Activated CD8-positive, alpha-beta memory T cell treated with anti-CD3 and anti-CD28 coated beads, Interleukin-2, amount 50 U/mL, for 24 hours (primary cell): ENCODE results near the gene JMJD7.

Experiments used
- DNase-seq: peaks from one replicate; pipeline ENCODE4 v3.0.0-alpha.2; 2020; ENCODE audit errors: extremely low read depth

Gene JMJD7

DNA sequence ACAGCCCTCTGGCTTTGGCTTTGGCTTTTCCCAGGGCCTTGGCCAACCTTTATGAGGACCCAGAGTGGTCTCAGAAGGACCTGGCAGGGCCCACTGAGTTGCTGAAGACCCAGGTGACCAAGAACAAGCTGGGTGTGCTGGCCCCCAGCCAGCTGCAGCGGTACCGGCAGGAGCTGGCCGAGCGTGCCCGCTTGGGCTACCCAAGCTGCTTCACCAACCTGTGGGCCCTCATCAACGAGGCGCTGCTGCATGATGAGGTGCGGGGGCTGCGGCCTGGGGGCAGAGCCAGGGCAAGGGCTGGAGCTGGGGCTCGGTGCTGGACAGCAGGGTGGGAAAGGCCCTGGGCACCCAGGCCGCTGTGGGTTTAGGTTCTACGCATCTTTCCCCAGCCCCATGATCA, 16.9 kb downstream of the JMJD7 start:
- DNase-seq, result no peak

DNA sequence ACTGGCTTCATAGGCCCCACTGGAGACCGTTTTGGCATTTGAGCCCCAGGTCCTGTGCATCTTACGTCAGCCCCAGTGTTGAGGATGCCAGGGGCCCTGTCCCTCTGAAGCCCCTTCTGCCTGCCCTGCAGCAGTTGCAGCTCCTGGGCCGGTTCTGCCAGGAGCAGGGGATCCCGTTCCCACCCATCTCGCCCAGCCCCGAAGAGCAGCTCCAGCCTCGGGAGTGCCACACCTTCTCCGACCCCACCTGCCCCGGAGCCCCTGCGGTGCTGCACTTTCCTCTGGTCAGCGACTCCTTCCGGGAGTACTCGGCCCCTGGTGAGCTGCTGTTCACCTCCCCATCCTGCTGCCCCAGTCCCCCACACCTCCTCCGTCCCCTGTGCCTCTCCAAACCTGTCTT, 19.3 kb downstream of the JMJD7 start:
- DNase-seq, result no peak

DNA sequence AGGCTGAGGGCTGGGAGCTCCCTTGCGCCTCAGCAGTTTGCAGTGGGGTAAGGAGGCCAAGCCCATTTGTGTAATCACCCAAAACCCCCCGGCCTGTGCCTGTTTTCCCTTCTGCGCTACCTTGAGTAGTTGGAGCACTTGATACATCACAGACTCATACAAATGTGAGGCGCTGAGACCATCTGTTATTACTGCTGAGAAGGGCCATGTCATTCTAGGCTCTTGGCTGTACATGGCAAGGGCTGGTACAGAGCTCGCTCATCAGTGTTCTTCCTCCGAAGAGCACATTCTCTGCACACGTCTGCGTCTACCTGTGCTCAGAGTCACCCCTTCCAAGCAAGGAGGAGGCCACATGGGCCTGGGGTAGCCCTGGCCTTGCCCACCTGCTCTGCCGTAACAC, 20.1 kb downstream of the JMJD7 start:
- no peak for DNase-seq

DNA sequence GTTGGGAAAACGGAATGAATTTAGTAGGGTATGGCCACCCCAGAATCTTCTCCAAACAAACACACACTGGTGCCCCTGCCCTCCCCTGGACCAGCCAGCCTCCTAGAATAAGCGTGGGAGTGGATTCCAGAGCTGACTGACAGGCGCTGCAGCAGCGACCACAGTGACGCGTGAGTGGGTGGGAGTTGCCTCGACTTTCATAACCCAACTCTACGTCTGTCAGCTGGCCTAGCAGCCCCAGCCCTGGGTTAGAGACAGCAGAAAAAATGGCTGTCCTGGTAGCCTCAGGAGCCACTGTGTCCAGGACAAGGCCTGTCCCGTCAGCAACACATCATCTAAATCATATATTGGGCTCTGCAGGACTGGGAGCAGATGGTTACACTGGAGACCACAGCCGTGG, 20.7 kb downstream of the JMJD7 start:
- no peak for DNase-seq

DNA sequence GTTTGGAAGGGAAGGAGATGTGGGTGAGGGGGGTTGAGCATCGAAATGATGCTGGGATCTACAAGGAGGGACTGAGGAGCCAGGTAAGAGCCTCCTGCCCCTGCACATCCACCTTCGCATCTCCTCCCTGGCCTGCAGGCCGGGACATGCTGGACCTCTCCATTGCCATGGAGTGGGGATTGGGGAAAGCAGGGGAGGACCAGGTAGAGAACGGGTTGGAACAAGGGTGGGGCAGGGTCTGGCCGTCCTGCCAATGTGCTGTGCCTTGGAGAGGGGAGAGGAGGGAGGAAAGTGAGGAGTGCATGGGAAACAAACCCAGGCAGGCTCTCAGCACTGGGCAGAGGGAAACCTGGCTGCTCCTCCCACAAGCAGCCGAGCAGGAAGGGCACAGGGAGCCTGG, 21.3 kb downstream of the JMJD7 start:
- no peak for DNase-seq

DNA sequence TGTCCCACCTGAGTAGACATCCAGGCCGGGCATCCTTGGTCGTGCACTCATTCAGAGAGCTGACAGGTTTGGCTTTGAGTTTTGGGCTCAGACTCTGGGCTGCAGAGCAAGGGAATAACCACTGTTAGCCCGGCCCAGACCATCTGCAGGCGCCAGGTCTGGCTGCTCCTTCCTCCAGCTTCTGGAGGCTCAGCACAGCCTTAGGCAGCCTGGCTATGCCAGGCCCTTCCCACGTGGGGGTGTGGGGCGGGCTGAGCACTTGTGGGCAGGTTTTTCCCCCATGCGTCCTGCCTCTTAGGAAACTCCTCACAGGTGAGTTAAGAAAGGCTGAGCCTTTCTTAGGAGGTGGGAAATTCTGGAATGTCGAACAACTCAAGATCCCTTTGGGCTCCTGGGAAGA, 22.0 kb downstream of the JMJD7 start:
- DNase-seq, result no peak

DNA sequence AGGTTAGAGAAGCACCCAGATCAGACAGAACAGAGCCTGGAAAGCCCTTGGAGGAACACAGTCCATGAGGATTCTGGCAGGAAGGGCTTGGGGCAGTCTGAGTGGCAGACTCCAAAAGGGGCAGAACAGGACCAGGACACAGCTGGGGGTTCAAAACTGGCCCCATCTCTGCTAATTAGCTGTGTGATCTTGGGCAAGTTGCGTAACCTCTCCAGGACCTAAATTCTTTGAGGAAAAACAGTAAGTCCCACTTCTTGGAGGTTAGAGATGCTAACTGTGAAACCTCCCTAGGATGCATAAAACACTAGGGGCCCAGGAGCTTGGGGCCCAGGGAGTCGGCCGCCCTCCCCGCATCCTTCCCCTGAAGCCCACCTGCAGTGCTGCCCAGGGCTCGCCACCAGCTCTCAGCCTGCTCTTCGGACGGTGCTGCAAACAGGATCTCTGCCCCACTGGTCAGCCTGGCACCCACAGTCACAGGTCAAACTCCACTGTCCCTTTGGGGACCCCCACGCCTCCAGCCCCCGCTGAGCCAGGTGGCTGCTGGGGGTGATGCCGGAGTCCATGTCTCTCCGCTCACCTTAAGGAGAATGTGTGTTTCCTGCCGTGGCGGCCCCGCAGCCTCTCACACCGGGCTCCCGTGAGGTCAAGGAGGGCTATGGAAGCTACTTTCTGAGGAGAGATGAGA, 22.7 kb downstream of the JMJD7 start:
- DNase-seq, result no peak

DNA sequence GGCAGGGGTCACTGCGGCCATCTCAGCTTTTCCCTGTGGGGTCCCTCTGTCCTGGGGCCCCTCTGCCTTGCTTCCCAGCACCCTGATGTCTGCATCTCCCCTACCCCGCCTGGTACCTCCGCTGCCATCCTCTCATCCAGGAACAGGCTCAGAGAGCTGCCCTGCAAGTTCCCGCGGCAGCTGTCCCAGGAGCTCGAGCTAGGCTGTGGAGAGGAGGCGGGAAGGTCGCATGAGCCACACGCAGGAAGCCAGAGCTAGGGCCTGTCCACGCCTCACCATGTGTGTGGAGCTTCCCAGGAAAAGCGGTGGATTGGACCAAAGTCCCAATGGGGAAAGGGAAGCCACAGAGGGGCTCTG, 23.3 kb downstream of the JMJD7 start:
- no peak for DNase-seq

DNA sequence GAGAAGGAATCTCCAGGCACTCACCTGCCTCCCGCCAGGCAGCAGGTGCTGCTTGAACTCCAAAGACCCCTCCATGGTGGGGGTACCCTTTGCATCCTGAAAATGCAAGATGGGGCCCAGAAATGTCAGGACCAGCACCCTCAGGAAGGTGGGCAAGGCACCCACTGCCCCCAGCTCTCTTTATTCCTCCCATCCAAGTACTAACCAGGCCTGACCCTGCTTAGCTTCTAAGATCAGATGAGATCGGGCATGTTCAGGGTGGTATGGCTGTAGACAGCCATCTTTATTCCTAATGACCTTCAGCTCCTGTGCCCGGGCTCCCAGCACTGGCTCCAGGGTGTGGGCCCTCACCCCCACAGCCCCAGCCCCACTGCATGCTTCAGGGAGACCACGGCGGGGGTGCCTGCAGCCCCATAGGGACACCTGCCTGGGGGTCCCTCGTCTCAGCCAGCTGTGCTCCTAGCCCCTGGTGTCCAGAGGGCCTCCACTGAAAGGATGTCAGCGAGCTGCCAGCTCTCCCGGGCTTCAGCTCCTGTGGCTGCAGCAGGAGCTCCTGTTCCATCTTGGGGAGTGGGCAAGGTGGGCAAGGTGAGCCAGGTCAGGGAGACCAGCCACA, 24.0 kb downstream of the JMJD7 start:
- no peak for DNase-seq

DNA sequence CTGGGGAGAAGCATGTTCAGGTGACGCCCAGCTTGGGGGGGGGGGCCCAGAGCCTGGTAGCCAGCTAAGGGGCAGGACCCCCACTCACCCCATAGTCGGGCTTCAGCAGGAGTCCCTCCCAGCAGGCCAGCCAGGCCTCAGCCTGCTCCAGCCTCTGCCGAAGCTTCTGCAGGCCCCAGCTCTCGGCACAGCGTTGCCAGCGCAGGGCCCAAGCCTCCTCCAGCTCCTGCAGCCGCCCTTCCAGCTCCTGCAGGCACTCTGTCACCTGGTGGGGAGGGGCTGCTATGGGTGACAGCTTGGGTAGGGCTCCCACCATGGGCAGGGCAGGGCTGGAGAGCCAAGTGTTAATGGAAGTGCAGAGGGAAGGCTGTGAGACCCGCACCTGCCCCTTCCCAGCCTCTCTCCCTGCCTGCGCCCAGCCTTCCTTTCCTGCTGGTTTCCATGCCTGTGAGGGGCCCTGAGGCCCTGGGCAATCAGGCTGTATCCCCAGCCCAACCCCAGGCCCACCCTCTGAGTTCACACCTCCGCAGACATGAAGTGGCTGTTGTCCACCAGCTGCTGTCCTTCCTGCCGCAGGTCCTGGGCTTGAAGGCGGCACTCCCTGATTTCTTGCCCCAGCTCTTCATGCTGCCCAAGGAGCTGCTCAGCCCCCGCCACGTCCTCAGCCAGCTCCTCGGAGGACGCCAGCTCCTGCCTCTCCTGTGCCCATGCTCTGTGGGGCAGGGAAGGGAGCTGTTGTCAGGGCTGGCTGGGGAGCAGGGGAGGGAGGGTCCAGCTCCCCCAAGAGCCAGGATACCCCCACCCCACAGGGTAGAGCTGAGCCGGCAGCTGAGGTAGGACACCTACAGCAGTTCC, 25.1 kb downstream of the JMJD7 start:
- DNase-seq, result no peak

DNA sequence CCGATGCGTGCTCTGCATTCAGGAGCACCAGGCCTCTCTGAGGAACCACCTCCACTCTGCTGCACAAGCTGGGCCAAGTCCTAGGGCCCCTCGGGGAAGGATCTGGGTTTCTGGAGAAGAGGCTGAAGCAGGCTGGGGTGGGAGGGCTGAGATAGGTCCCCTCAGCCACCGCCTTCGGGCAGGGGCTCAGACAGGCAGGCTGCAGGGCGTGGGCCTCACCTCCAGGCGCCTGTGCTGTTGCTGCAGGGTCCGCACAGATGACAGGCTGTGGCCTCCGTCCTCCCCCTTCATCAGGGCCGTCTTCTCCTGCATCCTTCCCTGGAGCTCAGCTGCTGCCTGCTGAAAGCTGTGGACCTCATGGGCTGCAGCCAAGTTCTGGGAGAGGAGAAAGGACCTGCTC, 25.9 kb downstream of the JMJD7 start:
- no peak for DNase-seq

DNA sequence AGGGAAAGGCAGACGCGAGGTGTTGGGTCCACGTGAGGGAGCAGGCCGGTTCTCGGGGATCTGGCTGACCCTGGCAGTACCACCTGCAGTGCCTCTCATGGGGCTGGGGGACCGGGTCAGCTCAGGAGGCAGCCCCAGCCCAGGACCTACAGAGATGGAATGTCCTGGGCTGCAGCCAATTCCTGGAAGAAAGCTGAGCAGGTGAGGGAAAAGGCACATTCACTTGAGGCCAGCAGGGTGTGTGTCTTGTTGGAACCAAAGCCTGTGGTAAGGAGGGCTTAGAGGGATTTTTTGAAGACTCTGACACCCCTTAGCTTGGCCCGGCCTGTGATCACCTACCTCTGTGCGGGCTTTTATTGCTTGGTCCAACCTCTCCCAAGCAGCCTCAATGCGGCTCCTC, 26.6 kb downstream of the JMJD7 start:
- no peak for DNase-seq

DNA sequence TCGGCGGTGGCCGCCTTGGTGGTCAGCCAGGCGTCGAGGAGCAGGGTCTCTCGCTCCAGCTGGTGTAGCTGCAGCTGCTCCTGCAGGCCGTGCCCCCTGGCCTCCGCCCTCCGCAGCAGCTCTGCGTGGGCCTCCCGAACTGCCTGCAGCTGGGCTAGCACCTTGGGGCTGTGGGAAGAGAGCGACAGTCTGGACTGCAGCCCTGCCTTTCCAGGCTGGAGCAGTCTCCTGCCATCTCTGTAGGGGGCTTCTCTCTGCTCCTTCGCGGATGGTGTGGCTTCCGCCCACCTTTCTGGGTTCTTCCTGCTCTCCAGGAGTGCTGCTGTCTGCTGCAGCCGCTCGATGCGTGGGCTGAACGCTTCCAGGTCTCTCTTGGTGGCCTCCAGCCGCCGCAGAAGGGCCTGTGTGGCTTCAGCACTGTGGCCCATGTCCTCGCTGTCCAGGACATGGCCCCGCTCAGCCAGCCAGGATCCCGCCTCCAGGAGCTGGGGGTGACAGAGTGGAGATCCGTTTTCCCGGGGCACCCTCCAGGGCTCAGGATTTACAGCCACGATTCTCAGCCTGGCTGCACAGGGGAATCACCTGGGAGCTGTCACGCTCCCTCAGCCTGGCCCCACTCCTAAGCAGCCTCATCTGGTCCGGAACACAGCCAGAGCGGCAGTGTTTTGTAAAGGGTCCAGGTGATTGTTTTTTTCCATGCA, 27.5 kb downstream of the JMJD7 start:
- no peak for DNase-seq

DNA sequence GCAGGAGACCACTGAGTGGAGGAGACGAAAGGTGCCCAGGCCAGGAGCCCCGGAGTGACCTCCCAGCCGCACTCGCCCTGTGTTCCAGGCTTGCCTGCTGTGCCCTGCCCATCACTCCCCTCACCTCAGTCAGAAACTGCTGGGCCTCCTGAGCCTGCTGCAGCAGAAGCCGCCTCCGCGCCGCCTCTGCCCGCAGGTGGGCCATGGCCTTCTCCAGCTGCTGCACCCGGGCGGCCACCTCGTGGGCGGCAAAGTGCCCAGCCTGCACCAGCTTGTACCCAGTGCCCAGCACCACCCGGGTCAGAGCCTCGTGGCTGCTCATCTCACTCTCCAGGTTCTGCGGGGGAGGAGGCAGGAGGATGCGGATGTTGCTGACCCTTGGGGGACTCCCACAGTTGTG, 28.4 kb downstream of the JMJD7 start:
- DNase-seq, result no peak

DNA sequence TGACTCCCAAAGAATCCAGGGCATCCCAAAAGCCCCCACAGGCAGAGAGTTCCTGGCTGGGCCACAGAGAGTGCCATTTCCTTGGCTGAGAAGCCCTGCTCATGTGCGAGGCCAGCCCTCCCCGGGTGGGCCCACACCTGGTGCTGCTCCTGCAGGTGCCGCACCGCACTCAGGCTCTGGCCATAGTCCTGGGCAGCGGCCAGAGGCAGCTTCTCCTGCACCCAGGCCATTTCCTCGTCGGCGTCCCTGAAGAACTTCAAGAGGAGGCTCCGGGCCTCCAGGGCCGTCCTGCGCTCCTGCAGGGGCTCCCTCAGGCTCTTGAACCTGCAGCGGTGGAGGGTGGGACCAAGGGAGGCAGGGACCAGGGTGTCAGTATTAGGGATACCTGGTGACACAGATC, 28.8 kb downstream of the JMJD7 start:
- no peak for DNase-seq

DNA sequence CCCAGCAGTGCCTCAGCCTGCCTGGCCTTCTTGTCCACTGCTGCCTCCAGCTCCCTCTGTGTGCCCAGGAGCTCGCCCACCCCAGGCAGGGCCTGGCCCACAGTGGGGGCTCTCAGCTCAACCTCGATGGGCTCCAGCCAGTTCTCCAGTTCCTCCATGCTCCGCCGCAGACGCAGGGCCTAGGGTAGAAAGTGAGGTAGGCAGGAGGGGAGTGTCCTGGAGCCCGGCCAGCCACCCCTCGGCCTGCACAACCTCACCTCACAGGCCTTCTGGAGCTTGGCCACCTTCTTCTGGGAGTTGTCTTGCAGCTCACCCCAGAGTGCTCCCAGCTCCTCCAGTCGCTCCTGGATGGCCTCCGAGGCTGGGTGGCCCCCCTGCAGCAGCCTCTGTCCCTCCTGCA, 29.4 kb downstream of the JMJD7 start:
- DNase-seq, result no peak

DNA sequence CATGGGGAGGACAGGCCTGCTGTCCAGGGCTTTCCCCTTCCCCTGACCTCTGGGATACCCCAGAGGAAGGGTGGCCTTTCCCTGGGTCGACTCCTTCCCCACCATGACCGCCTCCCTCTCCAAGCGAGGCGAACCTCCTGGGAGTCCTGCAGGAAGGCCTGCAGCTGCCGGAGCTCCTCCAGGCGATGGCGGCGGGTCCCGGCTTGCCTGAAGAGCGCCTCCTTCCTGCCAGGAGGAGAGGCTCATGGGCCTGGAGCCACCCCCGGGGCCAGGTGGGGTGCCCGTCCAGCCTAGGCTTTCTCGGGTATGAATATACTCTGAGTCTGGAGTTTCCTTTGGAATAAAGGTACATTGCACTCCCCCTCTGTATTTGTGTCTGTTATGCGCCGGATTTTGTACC, 30.9 kb downstream of the JMJD7 start:
- no peak for DNase-seq

DNA sequence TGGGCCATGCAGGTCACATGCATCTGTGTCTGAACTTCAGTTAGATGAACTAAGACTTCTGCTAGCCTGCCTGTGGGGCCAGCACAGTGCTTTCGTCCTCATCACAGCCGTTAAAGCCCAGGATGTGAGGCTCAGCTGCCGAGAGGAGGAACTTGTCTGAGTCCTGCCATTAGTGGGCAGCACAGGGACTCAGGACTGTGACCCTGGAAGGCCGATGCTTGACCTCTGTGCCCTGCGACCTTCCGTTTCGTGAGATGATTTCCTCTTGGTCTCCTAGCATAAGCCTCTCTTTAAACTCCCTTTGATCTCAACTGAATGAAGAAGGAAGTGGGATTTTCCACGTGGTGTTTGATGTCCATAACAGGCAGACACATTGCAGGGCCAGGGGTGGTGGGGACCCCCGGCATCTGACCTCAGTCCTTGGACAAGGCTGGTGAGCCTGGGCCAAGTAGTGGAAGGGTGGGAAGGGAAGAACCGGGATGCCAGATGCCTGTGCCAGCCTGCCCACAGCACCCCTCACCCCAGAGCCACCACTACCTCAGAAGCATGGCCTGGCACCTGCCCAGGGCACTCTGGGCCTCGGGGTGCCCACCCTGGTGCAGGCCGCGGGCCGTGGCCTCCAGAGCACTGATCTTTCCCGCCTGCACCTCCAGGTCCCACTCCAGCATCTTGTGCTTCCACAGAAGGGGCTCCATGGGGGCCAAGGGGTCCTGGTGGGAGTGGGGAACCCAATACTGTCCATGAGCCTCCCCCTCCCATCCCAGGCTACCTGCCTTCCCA, 32.3 kb downstream of the JMJD7 start:
- DNase-seq, result no peak

DNA sequence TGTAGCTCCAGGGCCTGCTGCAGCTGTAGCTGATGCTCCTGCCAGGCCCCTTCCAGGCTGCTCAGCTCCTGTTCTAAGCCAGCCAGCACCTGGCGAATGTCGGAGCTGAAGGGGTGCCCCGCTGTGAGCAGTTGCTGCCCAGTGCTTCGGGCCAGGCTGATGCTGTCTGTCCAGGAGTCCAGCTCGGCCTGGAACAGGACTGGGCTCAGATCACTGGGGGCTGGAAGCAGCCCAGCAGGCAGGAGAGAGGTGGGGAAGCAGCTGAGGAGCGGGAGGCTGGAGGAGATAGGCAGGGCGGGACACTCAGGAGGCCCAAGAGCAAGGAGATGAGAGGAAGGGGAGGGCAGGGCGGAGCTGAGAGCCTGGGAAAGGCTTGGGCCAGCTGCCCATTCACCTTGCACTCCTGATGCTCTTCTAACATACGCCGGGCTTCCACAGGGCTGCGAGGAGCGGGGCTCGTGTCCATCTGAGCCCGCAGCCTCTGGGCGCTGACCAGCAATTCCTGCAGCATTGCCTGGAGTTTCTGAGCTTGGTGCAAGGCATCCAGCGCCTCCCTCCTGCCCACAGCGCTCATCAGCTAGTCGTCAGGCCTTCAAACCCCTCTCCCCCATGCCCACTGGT, 34.0 kb downstream of the JMJD7 start:
- DNase-seq, result no peak

DNA sequence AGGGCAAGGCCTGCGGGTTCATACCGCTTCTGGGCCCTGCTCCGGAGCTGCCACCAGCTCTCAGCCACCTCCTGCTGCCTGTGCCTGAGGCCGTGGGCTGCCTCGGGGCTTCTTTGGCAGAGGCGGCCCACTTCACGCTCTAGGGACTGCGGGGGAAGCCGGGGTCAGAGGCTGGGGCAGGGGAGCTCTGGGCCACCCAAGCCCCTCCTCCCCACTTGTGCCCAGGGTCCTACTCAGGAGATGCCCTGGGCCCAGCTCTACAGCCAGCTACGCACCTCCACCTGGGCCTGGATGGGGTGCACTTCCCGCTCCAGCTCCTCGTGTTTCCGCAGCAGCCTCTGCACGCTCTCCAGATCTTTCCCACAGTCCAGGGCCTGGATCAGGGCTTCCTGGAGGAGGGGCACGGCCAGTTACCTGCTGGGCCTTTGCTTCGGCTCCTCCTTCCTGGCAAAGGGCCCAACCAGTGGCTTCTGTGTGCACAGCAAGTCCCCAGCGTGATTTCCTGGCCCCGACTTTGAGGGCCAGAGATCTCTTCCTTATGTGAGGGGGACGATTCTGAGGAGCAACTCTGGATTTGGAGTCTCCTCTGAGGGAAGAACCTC, 34.7 kb downstream of the JMJD7 start:
- no peak for DNase-seq

DNA sequence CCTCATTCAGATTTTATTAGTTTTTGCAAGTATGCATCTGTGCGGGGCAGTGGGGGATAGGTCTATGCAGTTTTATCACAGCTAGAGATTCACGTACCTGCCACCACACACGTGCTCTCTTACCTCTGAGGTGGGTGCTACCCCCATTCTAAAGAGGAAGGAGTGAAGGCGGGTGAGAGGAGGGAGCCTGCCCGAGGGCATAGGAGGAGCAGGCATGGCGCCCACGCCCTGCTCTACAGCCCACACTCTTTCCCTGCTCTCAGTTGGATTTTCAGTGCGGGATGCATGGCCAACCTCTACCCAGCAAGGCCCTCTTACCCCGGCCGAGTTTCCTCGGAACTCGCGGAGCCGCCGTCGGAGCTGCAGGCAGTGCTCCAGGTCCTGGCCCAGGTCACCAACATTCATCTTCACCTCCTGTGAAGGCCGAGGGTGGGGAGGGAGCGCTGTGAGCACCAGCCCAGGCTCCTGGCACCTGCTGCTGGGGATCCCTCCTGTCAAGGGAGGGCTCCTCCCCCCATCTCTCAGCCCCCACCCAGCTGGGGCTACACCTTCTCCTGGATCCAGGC, 37.7 kb downstream of the JMJD7 start:
- no peak for DNase-seq
